ENCODE results near the gene ENC1. TPM values are rescaled to one million over a fixed set of nuclear protein-coding genes. Genes with fewer than 3 reads are reported as not detected.

Gene ENC1
- total and polyA plus RNA-seq, 9 donors = 13.2 to 57.2 (median 27.7) TPM

DNA sequence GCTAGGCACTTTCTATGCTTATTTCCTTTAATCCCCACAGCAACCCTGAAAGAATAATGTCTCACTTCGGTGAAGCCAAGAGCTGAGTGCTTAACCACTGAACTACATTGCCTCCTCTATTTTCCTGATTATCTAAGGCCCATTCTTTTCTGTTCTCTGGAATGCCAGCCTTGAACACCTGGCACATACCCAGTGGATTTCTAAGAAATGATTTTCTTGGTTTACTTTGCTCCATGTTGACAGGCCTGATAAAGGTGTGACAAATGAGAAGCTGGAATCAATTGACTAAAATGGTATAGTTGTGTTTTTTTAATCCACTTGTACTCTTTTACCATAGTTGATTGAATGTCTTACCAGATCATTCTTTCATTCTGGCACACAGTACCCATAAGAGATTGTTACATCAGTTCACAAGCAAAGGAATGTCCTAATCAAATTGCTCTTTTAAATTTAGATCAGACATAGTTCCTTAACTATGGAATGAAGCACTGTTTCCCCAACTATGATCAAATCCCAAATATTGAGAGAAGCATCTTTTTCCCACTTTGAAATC lies 9.0 kb upstream of the ENC1 start:
- Histone ChIP-seq H3K36me3 (no peaks in the 10 kb centered on the region), H3K9me3 (no peaks in the 10 kb centered on the region), H3K4me1 (ENCODE audit: insufficient read depth) (no peaks in the 10 kb centered on the region), H3K27me3 (no peaks in the 10 kb centered on the region), H3K4me3 (no peak overlapping the region), H3K27ac (no peak overlapping the region)
- intact Hi-C loops (cut with DNase I) = loop anchor here in 2 of 4 donors (2.0 to 10.0 kb wide), 4 partner anchors 265 to 1097 kb away; no protein-coding TSS in a partner anchor
- TF ChIP-seq POLR2A (IDR thresholded peaks at IDR 0.05) (no peak), EP300 (IDR thresholded peaks at IDR 0.05) (no peak), CTCF (IDR thresholded peaks at IDR 0.05) (no peak)
- WGBS, 3 donors = 30 to 42% (median 31%) methylated on average over 1 of the region's 1 CpG
- no peak for DNase-seq

DNA sequence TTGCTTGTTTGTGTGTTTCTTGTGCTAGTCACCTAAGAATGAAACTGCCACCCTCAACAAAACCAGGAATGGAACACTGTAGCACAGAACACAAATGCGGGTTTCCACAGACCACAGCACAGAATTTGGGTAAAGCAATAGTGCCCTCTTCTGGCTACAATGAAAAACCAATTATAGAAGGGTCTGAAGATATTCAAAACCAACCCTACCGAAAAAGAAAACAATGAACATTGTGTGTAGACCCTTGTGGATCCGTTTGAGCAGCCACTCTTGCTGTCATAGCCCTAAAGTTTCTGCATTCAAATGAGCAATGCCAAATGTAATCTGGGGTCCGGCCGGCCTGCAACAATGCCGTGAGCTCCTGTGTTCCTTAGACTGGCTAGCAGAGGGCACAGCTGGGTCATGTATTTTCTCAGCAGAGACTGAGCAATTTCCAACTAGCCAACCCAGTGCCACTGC lies 8.3 kb upstream of the ENC1 start:
- TF ChIP-seq CTCF (IDR thresholded peaks at IDR 0.05) = peak; percentile 58 to 78 (median 67)
- no peak for TF ChIP-seq POLR2A (IDR thresholded peaks at IDR 0.05)
- H3K9me3 ChIP-seq = no peaks in the 10 kb centered on the region
- no peaks in the 10 kb centered on the region for H3K27me3 ChIP-seq
- H3K4me1 ChIP-seq (ENCODE audit: insufficient read depth) = no peaks in the 10 kb centered on the region
- no peak overlapping the region for H3K4me3 ChIP-seq
- DNase-seq = peak in 1 of 5 donors; percentile 31
- no peaks in the 10 kb centered on the region for H3K36me3 ChIP-seq
- WGBS, 3 donors = 9 to 11% (median 10%) methylated on average over 6 of the region's 6 CpGs
- no peak overlapping the region for H3K27ac ChIP-seq
- intact Hi-C loops (cut with DNase I) = loop anchor here in 2 of 4 donors (2.0 to 10.0 kb wide), 4 partner anchors 264 to 1097 kb away; no protein-coding TSS in a partner anchor

DNA sequence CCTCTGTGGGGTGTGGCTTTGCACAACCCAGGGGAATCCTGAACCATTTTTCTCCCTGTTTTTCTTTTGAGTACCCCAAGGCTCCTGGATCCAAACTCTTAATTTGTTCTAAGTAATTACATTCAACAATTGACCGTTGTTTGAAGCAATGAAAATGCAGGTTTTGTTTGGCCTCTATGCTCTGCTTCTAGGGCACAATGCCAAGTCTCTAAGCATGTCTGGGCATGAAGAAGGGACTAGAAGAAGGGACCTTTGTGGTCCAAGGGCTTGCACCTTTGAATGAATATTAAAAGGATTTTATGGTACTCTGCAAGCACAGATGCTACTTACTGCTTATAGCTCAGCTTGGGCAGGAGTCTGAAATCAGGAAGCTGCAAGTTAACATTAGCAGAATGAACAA lies 6.6 kb upstream of the ENC1 start:
- Histone ChIP-seq H3K4me3 (no peak overlapping the region), H3K36me3 (no peaks in the 10 kb centered on the region), H3K4me1 (ENCODE audit: insufficient read depth) (no peaks in the 10 kb centered on the region), H3K27me3 (no peaks in the 10 kb centered on the region), H3K27ac (no peak overlapping the region), H3K9me3 (no peaks in the 10 kb centered on the region)
- no peak for DNase-seq
- intact Hi-C loops (cut with DNase I) = loop anchor here in 2 of 4 donors (5.0 to 10.0 kb wide), 3 partner anchors 262 to 1095 kb away; no protein-coding TSS in a partner anchor
- 73 to 87% (median 75%) methylated on average over 1 of the region's 1 CpG for WGBS, 3 donors
- TF ChIP-seq CTCF (IDR thresholded peaks at IDR 0.05) = no peak
- TF ChIP-seq POLR2A (IDR thresholded peaks at IDR 0.05) = no peak
- TF ChIP-seq EP300 (IDR thresholded peaks at IDR 0.05) = no peak

DNA sequence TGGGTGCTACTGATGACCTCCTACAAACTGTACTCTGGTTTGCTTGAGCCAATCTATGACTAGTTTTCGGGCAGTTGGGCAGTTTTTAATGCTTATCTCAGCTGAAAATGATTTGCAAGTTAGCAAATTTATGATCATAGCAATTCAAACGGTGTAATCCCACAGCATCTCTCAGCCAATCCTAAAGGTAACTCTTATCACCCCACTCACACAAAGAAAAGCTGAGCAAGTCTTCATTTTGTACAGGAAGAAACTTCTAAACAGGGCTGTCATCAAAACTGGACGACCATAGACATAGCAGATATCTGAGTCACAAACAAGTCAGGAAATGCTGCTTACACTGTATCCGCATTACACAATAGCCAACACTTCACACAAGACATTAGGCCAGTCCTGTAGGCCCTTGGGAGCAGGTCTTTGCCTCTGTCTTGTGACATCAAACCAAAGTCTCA lies 2.6 kb upstream of the ENC1 start:
- DNase-seq = no peak
- H3K27me3 ChIP-seq = no peaks in the 10 kb centered on the region
- 53 to 68% (median 64%) methylated on average over 4 of the region's 4 CpGs for WGBS, 3 donors
- no peaks in the 10 kb centered on the region for H3K36me3 ChIP-seq
- intact Hi-C loops (cut with DNase I) = loop anchor here (2.0 to 10.0 kb wide), 5 partner anchors 258 to 741 kb away; no protein-coding TSS in a partner anchor
- peaks cover 1% of the 10 kb centered on the region for H3K4me1 ChIP-seq (ENCODE audit: insufficient read depth)
- H3K4me3 ChIP-seq = no peak overlapping the region
- H3K27ac ChIP-seq = no peak overlapping the region
- no peaks in the 10 kb centered on the region for H3K9me3 ChIP-seq
- TF ChIP-seq EP300 (IDR thresholded peaks at IDR 0.05) (no peak), POLR2A (IDR thresholded peaks at IDR 0.05) (no peak), CTCF (IDR thresholded peaks at IDR 0.05) (no peak)

All from ovary (tissue), 9 donors.